Thoracic aorta (tissue), 2 donors: Measurements from ENCODE around the gene PFDN1. TPM values are rescaled to one million over a fixed set of nuclear protein-coding genes. Genes with fewer than 3 reads are reported as not detected.

Experiments
- ATAC-seq: fragments of 150-250 bp; one replicate; pipeline ENCODE4 v1.8.0; 2017; ENCODE audit warnings: low read depth; ENCODE audit not compliant: insufficient number of reproducible peaks, low FRiP score
- DNase-seq: peaks from one replicate; pipeline ENCODE4 v3.0.0-alpha.2; 2020; ENCODE audit warnings: low spot score
- H3K27ac ChIP-seq, 2 donors: fragments of 200-600 bp; sonication (generic); 1 replicate in 1 of 2; 2 replicates in 1 of 2; pipeline ENCODE4 v1.5.1; 2016; ENCODE audit warnings: mild to moderate bottlenecking in 2 of 2, moderate library complexity in 2 of 2
- H3K27me3 ChIP-seq: fragments of 200-600 bp; sonication (generic); replicated peaks from 2 replicates; pipeline ENCODE4 v1.6.0; 2016; ENCODE audit warnings: mild to moderate bottlenecking; ENCODE audit not compliant: insufficient read depth
- H3K36me3 ChIP-seq: fragments of 200-600 bp; sonication (generic); one replicate; pipeline ENCODE4 v1.5.1; 2016
- H3K4me1 ChIP-seq, 2 donors: fragments of 200-600 bp; sonication (generic); 1 replicate in 1 of 2; 2 replicates in 1 of 2; pipeline versions ENCODE4 v1.5.1 to v1.6.0; 2016; ENCODE audit warnings: low read depth in 2 of 2, mild to moderate bottlenecking in 1 of 2; ENCODE audit not compliant: control insufficient read depth in 1 of 2
- H3K4me3 ChIP-seq: fragments of 200-600 bp; sonication (generic); 2 replicates; pipeline ENCODE4 v1.5.1; 2016; ENCODE audit warnings: mild to moderate bottlenecking
- H3K9me3 ChIP-seq: fragments of 200-600 bp; sonication (generic); 2 replicates; pipeline ENCODE4 v1.5.1; 2016
- total RNA-seq, 2 donors: library from RNA; depleted of rRNA; stranded (reverse); fragments of >200 nt; gene quantifications; one replicate each; pipeline versions ENCODE4 v1.1.0 to v1.2.3, GENCODE V29; 2016
- TF ChIP-seq, protein P1 (sequence below): fragments of 200-600 bp; sonication (generic); IDR thresholded peaks from one replicate; pipeline ENCODE4 v1.5.1; 2019; ENCODE audit warnings: antibody characterized with exemption

Gene PFDN1
- total RNA-seq, 2 donors from 2014 or later: 62.5 to 72.2 TPM

DNA sequence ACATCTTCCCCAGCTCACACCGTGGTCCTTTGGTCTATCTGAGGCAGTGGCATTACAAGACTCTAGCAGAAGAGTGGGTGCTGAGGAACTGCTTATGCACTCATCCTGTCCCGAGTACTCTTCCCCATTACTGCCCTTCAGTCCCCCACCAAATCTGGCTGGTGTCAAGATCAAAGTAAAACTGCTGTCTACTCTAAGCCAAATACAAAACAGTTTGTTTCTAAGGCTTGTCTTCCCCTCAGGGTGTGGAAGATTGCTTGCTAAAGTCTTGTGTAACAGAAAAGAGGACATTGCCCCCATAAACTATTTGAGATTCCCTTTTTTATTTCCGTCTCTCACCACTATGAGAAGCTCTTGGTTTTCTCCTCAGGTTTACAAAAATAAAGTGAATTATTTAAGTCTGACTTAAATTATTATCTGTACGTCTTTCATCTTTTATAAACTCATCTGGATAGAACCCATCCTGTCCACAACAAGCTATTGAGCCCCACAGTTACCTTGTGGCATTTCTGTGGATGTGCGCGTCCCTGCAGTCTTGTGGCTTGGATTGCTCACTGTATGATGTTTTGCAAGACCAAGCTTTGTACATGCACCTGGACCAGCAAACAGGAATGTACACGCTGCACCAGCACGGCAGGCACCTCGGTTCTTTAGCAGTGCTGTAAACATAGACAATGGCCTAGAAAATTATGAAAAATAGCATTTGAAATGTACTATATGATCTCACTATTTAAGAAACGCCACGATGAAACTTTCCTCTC is 66.9 kb downstream of the PFDN1 start:
- H3K4me3 ChIP-seq: no peak overlapping the region
- H3K4me1 ChIP-seq: peaks cover under 1 to 5% of the 10 kb centered on the region in 2 donors
- no peaks in the 10 kb centered on the region for H3K27me3 ChIP-seq
- H3K27ac ChIP-seq: no peak overlapping the region
- DNase-seq: no peak
- ATAC-seq: no peak
- TF ChIP-seq, protein P1, sequence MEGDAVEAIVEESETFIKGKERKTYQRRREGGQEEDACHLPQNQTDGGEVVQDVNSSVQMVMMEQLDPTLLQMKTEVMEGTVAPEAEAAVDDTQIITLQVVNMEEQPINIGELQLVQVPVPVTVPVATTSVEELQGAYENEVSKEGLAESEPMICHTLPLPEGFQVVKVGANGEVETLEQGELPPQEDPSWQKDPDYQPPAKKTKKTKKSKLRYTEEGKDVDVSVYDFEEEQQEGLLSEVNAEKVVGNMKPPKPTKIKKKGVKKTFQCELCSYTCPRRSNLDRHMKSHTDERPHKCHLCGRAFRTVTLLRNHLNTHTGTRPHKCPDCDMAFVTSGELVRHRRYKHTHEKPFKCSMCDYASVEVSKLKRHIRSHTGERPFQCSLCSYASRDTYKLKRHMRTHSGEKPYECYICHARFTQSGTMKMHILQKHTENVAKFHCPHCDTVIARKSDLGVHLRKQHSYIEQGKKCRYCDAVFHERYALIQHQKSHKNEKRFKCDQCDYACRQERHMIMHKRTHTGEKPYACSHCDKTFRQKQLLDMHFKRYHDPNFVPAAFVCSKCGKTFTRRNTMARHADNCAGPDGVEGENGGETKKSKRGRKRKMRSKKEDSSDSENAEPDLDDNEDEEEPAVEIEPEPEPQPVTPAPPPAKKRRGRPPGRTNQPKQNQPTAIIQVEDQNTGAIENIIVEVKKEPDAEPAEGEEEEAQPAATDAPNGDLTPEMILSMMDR: no peak
- H3K36me3 ChIP-seq: no peaks in the 10 kb centered on the region
- H3K9me3 ChIP-seq: no peaks in the 10 kb centered on the region

DNA sequence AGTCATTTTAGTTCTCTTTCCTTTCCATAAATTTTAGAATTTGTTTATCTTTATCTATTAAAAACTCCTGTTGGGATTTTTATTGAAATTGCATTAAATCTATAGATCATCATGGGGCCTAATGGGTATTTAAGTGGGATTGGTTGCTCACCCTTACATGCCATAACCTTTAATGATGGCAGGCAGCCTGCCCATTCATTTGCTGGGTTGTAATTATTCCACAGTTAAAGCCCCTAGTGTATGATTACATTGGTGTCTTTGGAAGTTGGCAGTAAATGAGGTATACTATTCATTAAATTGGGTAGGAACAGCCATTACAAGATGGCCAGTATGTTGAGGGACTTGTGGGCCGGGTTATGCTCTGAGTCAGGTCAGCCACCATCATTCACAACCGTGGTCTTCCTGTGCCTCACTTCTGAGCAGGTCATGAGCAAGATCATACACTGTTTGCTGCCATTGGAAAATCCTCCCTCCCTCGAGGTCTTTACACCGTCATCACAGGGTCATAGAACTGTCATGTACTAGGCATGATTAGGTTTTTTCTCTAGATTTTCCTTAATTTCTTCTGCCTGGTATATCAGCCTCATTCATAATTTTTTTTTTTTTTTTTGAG is 68.4 kb downstream of the PFDN1 start:
- H3K4me1 ChIP-seq: no peaks in the 10 kb centered on the region
- H3K9me3 ChIP-seq: no peaks in the 10 kb centered on the region
- DNase-seq: no peak
- TF ChIP-seq, protein P1: no peak
- no peaks in the 10 kb centered on the region for H3K27me3 ChIP-seq
- H3K36me3 ChIP-seq: no peaks in the 10 kb centered on the region
- no peak overlapping the region for H3K27ac ChIP-seq
- no peak for ATAC-seq
- H3K4me3 ChIP-seq: no peak overlapping the region

DNA sequence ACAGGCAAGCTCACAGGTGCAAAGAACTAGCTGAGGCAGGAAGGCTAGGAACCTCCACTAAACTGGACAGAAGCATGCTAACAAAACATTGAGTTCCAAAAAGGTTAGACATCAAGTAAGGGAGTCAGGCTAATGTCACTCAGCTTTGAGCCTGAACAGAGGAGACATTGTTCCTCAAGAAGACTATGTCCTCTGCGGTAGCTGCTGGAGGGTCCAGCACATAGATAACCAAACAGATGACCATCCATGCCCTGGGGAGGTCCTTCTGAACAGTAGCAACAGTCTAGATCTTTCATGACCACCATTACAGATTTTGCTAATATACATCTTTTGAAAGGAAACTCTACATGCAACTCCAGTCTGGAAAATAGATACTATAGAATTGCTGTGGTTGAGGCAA is 70.2 kb downstream of the PFDN1 start:
- no peaks in the 10 kb centered on the region for H3K4me1 ChIP-seq
- H3K36me3 ChIP-seq: no peaks in the 10 kb centered on the region
- no peaks in the 10 kb centered on the region for H3K27me3 ChIP-seq
- H3K9me3 ChIP-seq: no peaks in the 10 kb centered on the region
- H3K27ac ChIP-seq: no peak overlapping the region
- DNase-seq: no peak
- H3K4me3 ChIP-seq: no peak overlapping the region
- TF ChIP-seq, protein P1: no peak
- ATAC-seq: no peak

DNA sequence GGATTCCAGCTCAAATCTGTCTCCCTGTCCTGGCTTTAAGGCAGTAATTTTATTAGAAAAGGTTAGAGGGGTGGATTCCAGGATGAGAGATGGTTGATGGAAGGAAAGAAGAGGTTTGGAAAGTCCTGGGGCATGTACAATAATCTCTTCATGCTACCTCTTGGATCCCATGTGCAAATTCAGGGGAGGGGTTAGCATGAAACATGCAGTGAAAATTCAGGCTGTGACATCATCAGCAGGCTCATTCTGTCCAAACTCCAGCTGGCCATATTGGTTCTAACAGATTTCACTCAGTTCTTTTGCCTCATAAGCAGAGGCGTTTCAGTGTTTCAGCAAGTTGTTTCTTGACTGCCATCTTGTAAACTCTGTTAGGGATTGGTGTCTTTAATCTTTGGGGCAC is 72.5 kb downstream of the PFDN1 start:
- no peak for DNase-seq
- no peaks in the 10 kb centered on the region for H3K27me3 ChIP-seq
- H3K4me1 ChIP-seq: no peaks in the 10 kb centered on the region
- H3K27ac ChIP-seq: no peak overlapping the region
- H3K36me3 ChIP-seq: no peaks in the 10 kb centered on the region
- H3K4me3 ChIP-seq: no peak overlapping the region
- no peak for ATAC-seq
- TF ChIP-seq, protein P1: no peak
- H3K9me3 ChIP-seq: no peaks in the 10 kb centered on the region

DNA sequence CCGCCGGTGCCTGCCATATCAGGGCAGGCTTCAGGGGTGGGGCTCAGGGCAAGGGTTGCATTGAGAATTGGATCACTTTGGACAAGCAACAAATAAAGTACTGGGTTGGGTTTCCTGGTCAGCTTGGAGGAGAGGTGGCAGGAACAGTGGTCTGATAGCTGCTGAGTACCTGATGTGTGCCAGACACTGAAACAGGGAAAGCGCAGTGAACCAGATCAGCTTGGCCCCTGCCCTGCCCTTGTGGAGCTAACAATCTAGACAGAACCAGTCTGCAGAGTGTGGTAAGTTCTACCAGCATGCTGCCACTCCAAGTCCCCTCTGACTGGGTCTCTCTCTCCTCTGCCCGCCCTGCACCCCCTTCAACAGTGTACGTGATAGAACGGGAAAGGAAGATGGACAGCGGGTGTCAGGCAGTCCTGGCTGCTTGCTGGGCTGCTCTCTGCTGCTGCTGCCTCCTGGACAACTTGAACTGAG is 74.5 kb downstream of the PFDN1 start:
- Histone ChIP-seq H3K4me1 (peaks cover 0 to 6% of the 10 kb centered on the region in 2 donors), H3K36me3 (no peaks in the 10 kb centered on the region), H3K4me3 (no peak overlapping the region), H3K27ac (no peak overlapping the region), H3K27me3 (no peaks in the 10 kb centered on the region), H3K9me3 (no peaks in the 10 kb centered on the region)
- DNase-seq: no peak
- no peak for ATAC-seq
- TF ChIP-seq, protein P1: no peak
